K562 (cell line): ENCODE measurements around the gene UMODL1. TPM values are rescaled to one million over a fixed set of nuclear protein-coding genes. Genes with fewer than 3 reads are reported as not detected.

Experiments
- ATAC-seq: fragments of 200-7000 bp; cut with Tn5 transposase; 3 replicates; pipeline ENCODE4 v1.9.1; 2020; ENCODE audit warnings: moderate library complexity
- BruUV-seq: library from RNA; stranded (reverse); fragments of 400-500 nt; replicated peaks from 2 replicates; lab custom pipeline; 2021; lab: Mats Ljungman, UMichigan
- CTCF ChIA-PET: fragments of 300-600 bp; formaldehyde crosslinking; extraction: SDS; loops from one replicate; lab custom pipeline; 2021; ENCODE audit warnings: low intra/inter-chr PET ratio; lab: Yijun Ruan, JAX
- POLR2A ChIA-PET: fragments of 300-600, 350-650 bp; sonication (Branson Sonifier 250); formaldehyde crosslinking; extraction: SDS; loops from one replicate; lab custom pipeline; 2021; ENCODE audit warnings: antibody characterized with exemption, inconsistent platforms; lab: Yijun Ruan, JAX
- DNase-seq, 4 experiments: peaks; one replicate each; pipeline versions ENCODE4 v3.0.0 to v3.0.0-alpha.2; 2011 to 2018; ENCODE audit warnings: low spot score in 3 of 4, mixed read lengths in 3 of 4; ENCODE audit errors: extremely low read depth in 1 of 4
- FAIRE-seq: peaks from 2 replicates; lab custom pipeline; 2011; peaks lifted over from hg19 to GRCh38; lab: Jason Lieb, UNC
- H2AFZ ChIP-seq: 2 replicates; pipeline ENCODE4 v1.6.0; 2011; ENCODE audit warnings: low read depth, low read length, control low read depth, inconsistent platforms
- H3K27ac ChIP-seq: fragments of 200-600 bp; 3 replicates; pipeline ENCODE4 v1.8.0; 2011; ENCODE audit warnings: low read depth, mild to moderate bottlenecking, control low read depth, inconsistent platforms, low read length, moderate library complexity, mixed read lengths; ENCODE audit errors: extremely low read depth
- H3K27me3 ChIP-seq, 2 experiments: fragments of 300-600 bp in 1 of 2; 2 replicates in 1 of 2; 3 replicates in 1 of 2; pipeline versions ENCODE4 v1.6.0 to v1.8.0; 2011; ENCODE audit warnings: inconsistent platforms in 2 of 2, low read length in 2 of 2, mild to moderate bottlenecking in 1 of 2, mixed read lengths in 1 of 2, moderate library complexity in 1 of 2; ENCODE audit not compliant: control insufficient read depth in 2 of 2, insufficient read depth in 2 of 2
- H3K36me3 ChIP-seq: fragments of 300-600 bp; 3 replicates; pipeline ENCODE4 v1.8.0; 2011; ENCODE audit warnings: mild to moderate bottlenecking, low read length, inconsistent platforms; ENCODE audit not compliant: control insufficient read depth, insufficient read depth
- H3K4me1 ChIP-seq, 2 experiments: fragments of 200-600 bp in 1 of 2; replicated peaks in 1 of 2; 2 replicates in 1 of 2; 3 replicates in 1 of 2; pipeline versions ENCODE4 v1.5.1 to v1.8.0; 2011; ENCODE audit warnings: inconsistent platforms in 2 of 2, low read length in 2 of 2, mild to moderate bottlenecking in 1 of 2, mixed read lengths in 1 of 2, moderate library complexity in 1 of 2; ENCODE audit not compliant: control insufficient read depth in 2 of 2, insufficient read depth in 2 of 2
- H3K4me2 ChIP-seq: 2 replicates; pipeline ENCODE4 v1.6.1; 2011; ENCODE audit warnings: low read length, control low read depth, inconsistent platforms, mixed read lengths; ENCODE audit not compliant: insufficient read depth
- H3K4me3 ChIP-seq: fragments of 200-600 bp; sonication (generic), shearing (Covaris generic); 2 replicates; pipeline ENCODE4 v1.5.1; 2016; ENCODE audit warnings: control low read depth, inconsistent platforms
- H3K79me2 ChIP-seq: fragments of 200-600 bp; 3 replicates; pipeline ENCODE4 v1.8.0; 2011; ENCODE audit warnings: low read length, inconsistent platforms; ENCODE audit not compliant: control insufficient read depth, insufficient read depth
- H3K9ac ChIP-seq, 2 experiments: 2 replicates each; pipeline versions ENCODE4 v1.6.0 to v1.6.1; 2011; ENCODE audit warnings: low read depth in 2 of 2, low read length in 2 of 2, control low read depth in 1 of 2, inconsistent platforms in 1 of 2, mild to moderate bottlenecking in 1 of 2, mixed read lengths in 1 of 2; ENCODE audit not compliant: insufficient read depth in 1 of 2
- H3K9me1 ChIP-seq: one replicate; pipeline ENCODE4 v1.6.0; 2011; ENCODE audit warnings: inconsistent platforms, mild to moderate bottlenecking, low read length, moderate library complexity; ENCODE audit not compliant: control insufficient read depth, insufficient read depth
- H3K9me3 ChIP-seq: replicated peaks from 2 replicates; pipeline ENCODE4 v1.5.1; 2011; ENCODE audit warnings: low read depth, low read length, inconsistent platforms; ENCODE audit not compliant: control insufficient read depth, insufficient read depth
- H4K20me1 ChIP-seq: replicated peaks from 2 replicates; pipeline ENCODE4 v1.6.1; 2011; ENCODE audit warnings: low read length, inconsistent platforms, mixed read lengths; ENCODE audit not compliant: control insufficient read depth, insufficient read depth
- CAMTA2 ChIP-seq: fragments of 250-450 bp; sonication (Bioruptor Pico); conservative IDR thresholded peaks from 2 replicates; pipeline ENCODE4 v1.5.1; 2022
- GATAD2B ChIP-seq: fragments of 450-650 bp; IDR thresholded peaks from 2 replicates; pipeline ENCODE4 v1.6.1; 2017; ENCODE audit warnings: mild to moderate bottlenecking, borderline replicate concordance
- NONO ChIP-seq, 2 experiments: fragments of 200-400 bp in 1 of 2; fragments of 450-650 bp in 1 of 2; formaldehyde crosslinking in 1 of 2; IDR thresholded peaks; 2 replicates each; pipeline ENCODE4 v1.6.1; 2017; ENCODE audit warnings: low read depth in 2 of 2, mild to moderate bottlenecking in 2 of 2, moderate library complexity in 2 of 2, low read length in 1 of 2
- NR3C1 ChIP-seq: sonication (generic); formaldehyde crosslinking; IDR thresholded peaks from 2 replicates; pipeline ENCODE4 v1.8.1; 2022; ENCODE audit warnings: missing genetic modification reagents
- RHOXF2B ChIP-seq: fragments of 250-450 bp; sonication (Bioruptor Pico); conservative IDR thresholded peaks from 2 replicates; pipeline ENCODE4 v1.5.1; 2021
- U2AF2 ChIP-seq: fragments of 200-400 bp; formaldehyde crosslinking; optimal IDR thresholded peaks from 2 replicates; pipeline ENCODE3; 2017; ENCODE audit warnings: low read depth, mild to moderate bottlenecking, low read length
- ZBED1 ChIP-seq: IDR thresholded peaks from 2 replicates; pipeline ENCODE4 v1.6.1; 2014
- ZBTB5 ChIP-seq: fragments of 450-650 bp; IDR thresholded peaks from 2 replicates; pipeline ENCODE4 v1.6.1; 2017; ENCODE audit warnings: antibody characterized with exemption
- ZNF274 ChIP-seq: IDR thresholded peaks from 2 replicates; pipeline ENCODE4 v1.6.1; 2011; ENCODE audit warnings: low read depth, mild to moderate bottlenecking, low read length, moderate library complexity, borderline replicate concordance
- ZNF436 ChIP-seq: fragments of 250-450, 450-650 bp; sonication (Bioruptor Pico); formaldehyde crosslinking; IDR thresholded peaks from 2 replicates; pipeline ENCODE4 v1.7.0; 2020; ENCODE audit warnings: mild to moderate bottlenecking
- WGBS: fragments of 100-300 bp; shearing (Covaris generic); methylation state at CpG from one replicate; pipeline ENCODE4 v1.1.6; 2016; ENCODE audit warnings: low coverage, mixed read lengths; ENCODE audit not compliant: insufficient coverage; ENCODE audit errors: missing lambda C conversion rate; 5-methylcytosine and 5-hydroxymethylcytosine counted together
- in situ Hi-C: fragments of 300-500 bp; cut with MboI; formaldehyde crosslinking; loops from 4 replicates; pipeline ENCODE4 v1.15.0; 2018; ENCODE audit warnings: inconsistent platforms, mixed read lengths
- intact Hi-C: fragments of 100-400 bp; cut with micrococcal nuclease; formaldehyde crosslinking; loops from 2 replicates; pipeline ENCODE4 v1.14.2; 2022
- polyA plus RNA-seq, 8 experiments: library from polyadenylated mRNA; depleted of rRNA in 4 of 8; stranded (reverse) in 5 of 8; unstranded in 3 of 8; fragments of >200 nt; fragmentation: Nextera tagmentation in 2 of 8; fragmentation: Illumina TruSeq in 1 of 8; extraction: Ambion mirVana in 2 of 8; extraction: Trizol in 1 of 8; gene quantifications; 2 replicates each; pipeline versions ENCODE4 v1.2.1 to v1.2.3, GENCODE V29; 2011 to 2014; ENCODE audit warnings: inconsistent platforms in 1 of 8, missing spikeins in 1 of 8
- total RNA-seq, 7 experiments: library from RNA; depleted of rRNA in 6 of 7; stranded (reverse); fragments of >200 nt in 6 of 7; fragmentation: Illumina TruSeq in 2 of 7; extraction: Trizol in 2 of 7; gene quantifications; 2 replicates each; pipeline versions ENCODE4 v1.2.1 to v1.2.3, GENCODE V29; 2011 to 2021; ENCODE audit warnings: low replicate concordance in 1 of 7
- TF ChIP-seq, protein P1 (sequence below), 2 experiments: fragments of 200-800 bp in 1 of 2; sonication (Bioruptor generic) in 1 of 2; sonication (generic) in 1 of 2; formaldehyde crosslinking in 1 of 2; IDR thresholded peaks in 1 of 2; conservative IDR thresholded peaks in 1 of 2; 2 replicates each; pipeline versions ENCODE4 v1.5.0 to v1.6.1; 2016 to 2020; ENCODE audit warnings: missing compliant biosample characterization in 1 of 2, missing genetic modification characterization in 1 of 2, missing genetic modification reagents in 1 of 2
- TF ChIP-seq, protein P2 (sequence below): fragments of 250-450 bp; sonication (Bioruptor Pico); IDR thresholded peaks from 2 replicates; pipeline ENCODE4 v1.5.0; 2020; ENCODE audit warnings: mild to moderate bottlenecking, borderline replicate concordance

UMODL1 gene
- total and polyA plus RNA-seq, 9 of the 15 experiments (the other 6 are each of a cell fraction or from before 2014, with no cell fraction given), result not detected

DNA sequence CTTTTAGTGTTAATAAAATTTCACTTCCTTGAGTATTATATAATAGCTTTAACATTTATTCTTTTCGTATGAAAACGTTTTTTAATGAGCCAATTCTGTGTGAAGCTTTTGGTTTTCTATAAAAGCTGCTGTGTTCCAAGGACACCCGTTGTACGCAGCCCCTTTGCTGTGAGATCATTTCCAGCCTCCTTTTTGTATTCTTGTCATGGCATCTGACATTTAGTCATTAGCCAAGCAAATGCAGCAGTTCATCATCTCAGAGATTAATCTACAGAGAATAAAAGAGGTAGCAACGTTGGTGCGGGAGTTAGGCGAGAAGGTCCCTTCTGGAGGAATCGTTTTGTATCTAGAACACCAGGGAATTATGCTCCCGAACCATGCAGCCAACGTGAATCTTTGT, 1.3 kb upstream of the UMODL1 start:
- no peak for DNase-seq
- WGBS, result under 1% methylated on average over 10 of the region's 10 CpGs
- no TSS peak for BruUV-seq
- CTCF ChIA-PET, result no interaction called here
- no peaks in the 10 kb centered on the region for H3K9me3 ChIP-seq
- H3K79me2 ChIP-seq, result no peaks in the 10 kb centered on the region
- H4K20me1 ChIP-seq, result peaks cover 19% of the 10 kb centered on the region; the same call in 1 of the 2 replicates
- H2AFZ ChIP-seq, result no peak overlapping the region
- TF ChIP-seq ZBTB5 (no peak), ZNF436 (CRISPR knock-in tag) (no peak), RHOXF2B (no peak), ZBED1 (no peak), U2AF2 (no peak), CAMTA2 (no peak), NR3C1 (CRISPR knock-in tag) (no peak), NONO (IDR thresholded peaks at IDR 0.05; ENCODE audit: low read depth in 2 of 2, low read length in 1 of 2) (no peak), ZNF274 (no peak), GATAD2B (no peak)
- TF ChIP-seq, protein P1, sequence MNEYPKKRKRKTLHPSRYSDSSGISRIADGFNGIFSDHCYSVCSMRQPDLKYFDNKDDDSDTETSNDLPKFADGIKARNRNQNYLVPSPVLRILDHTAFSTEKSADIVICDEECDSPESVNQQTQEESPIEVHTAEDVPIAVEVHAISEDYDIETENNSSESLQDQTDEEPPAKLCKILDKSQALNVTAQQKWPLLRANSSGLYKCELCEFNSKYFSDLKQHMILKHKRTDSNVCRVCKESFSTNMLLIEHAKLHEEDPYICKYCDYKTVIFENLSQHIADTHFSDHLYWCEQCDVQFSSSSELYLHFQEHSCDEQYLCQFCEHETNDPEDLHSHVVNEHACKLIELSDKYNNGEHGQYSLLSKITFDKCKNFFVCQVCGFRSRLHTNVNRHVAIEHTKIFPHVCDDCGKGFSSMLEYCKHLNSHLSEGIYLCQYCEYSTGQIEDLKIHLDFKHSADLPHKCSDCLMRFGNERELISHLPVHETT (CRISPR knock-in tag; conservative IDR thresholded peaks at IDR 0.05 in 1 of 2, IDR thresholded peaks at IDR 0.05 in 1 of 2), result no peak
- TF ChIP-seq, protein P2, sequence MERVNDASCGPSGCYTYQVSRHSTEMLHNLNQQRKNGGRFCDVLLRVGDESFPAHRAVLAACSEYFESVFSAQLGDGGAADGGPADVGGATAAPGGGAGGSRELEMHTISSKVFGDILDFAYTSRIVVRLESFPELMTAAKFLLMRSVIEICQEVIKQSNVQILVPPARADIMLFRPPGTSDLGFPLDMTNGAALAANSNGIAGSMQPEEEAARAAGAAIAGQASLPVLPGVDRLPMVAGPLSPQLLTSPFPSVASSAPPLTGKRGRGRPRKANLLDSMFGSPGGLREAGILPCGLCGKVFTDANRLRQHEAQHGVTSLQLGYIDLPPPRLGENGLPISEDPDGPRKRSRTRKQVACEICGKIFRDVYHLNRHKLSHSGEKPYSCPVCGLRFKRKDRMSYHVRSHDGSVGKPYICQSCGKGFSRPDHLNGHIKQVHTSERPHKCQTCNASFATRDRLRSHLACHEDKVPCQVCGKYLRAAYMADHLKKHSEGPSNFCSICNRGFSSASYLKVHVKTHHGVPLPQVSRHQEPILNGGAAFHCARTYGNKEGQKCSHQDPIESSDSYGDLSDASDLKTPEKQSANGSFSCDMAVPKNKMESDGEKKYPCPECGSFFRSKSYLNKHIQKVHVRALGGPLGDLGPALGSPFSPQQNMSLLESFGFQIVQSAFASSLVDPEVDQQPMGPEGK (CRISPR knock-in tag), result no peak
- no peak overlapping the region for H3K27ac ChIP-seq
- no peaks in the 10 kb centered on the region for H3K4me1 ChIP-seq
- H3K4me3 ChIP-seq, result no peak overlapping the region
- no peak for ATAC-seq
- no peaks in the 10 kb centered on the region for H3K9me1 ChIP-seq
- in situ Hi-C loops, result no loop called here
- intact Hi-C loops, result no loop called here
- peaks cover 64 to 78% of the 10 kb centered on the region in 2 experiments for H3K27me3 ChIP-seq
- no peak overlapping the region for H3K9ac ChIP-seq
- FAIRE-seq, result peak; percentile 56
- H3K4me2 ChIP-seq, result no peak overlapping the region
- H3K36me3 ChIP-seq, result no peaks in the 10 kb centered on the region
- POLR2A ChIA-PET, result interaction anchor here (0.9 kb wide), 1 partner anchor 337 kb away, joined by 3 read pairs; no protein-coding TSS in a partner anchor
